GM18520 (cell line): Measurements from ENCODE around the gene LGMN.
"Not testable (repeated sequence)": the region's sequence is repeated elsewhere in the genome, so short reads cannot be mapped to it uniquely, and the experiment has no call there.

ENCODE experiments used
- ATAC-seq: cut with Tn5 transposase; IDR thresholded peaks from one replicate; pipeline ENCODE4 v1.9.1; 2021; ENCODE audit not compliant: unreplicated experiment

The LGMN gene

GRCh38 chr14:92728759-92729364 is 19.6 kb downstream of the LGMN start:
- peak; percentile 50 for ATAC-seq

GRCh38 chr14:92726933-92727262 is 21.5 kb downstream of the LGMN start:
- ATAC-seq = no peak

- ATAC-seq = no peak
Measured at GRCh38 chr14:92726135-92726932, 22.1 kb downstream of the LGMN start.

- ATAC-seq = no peak
Measured at GRCh38 chr14:92724516-92725340, 23.7 kb downstream of the LGMN start.

- no peak for ATAC-seq
Measured at GRCh38 chr14:92719890-92720323, 28.5 kb downstream of the LGMN start.

- ATAC-seq = no peak
Measured at GRCh38 chr14:92719421-92719820, 29.0 kb downstream of the LGMN start.

- no peak for ATAC-seq
Measured at GRCh38 chr14:92718664-92719063, 29.8 kb downstream of the LGMN start.

- ATAC-seq = no peak
Measured at GRCh38 chr14:92717571-92718042, 30.8 kb downstream of the LGMN start.

GRCh38 chr14:92716131-92716530 is 32.3 kb downstream of the LGMN start:
- no peak for ATAC-seq

GRCh38 chr14:92714739-92715307 is 33.6 kb downstream of the LGMN start:
- ATAC-seq = not testable (repeated sequence)

GRCh38 chr14:92712654-92713051 is 35.8 kb downstream of the LGMN start:
- no peak for ATAC-seq

- ATAC-seq = no peak
Measured at GRCh38 chr14:92711976-92712653, 36.3 kb downstream of the LGMN start.

- no peak for ATAC-seq
Measured at GRCh38 chr14:92710001-92710341, 38.5 kb downstream of the LGMN start.

GRCh38 chr14:92709340-92710000 is 39.0 kb downstream of the LGMN start:
- ATAC-seq = no peak

- no peak for ATAC-seq
Measured at GRCh38 chr14:92706386-92706785, 42.0 kb downstream of the LGMN start.

GRCh38 chr14:92704821-92705220 is 43.6 kb downstream of the LGMN start:
- ATAC-seq = no peak

- peak; percentile 96 for ATAC-seq
Measured at GRCh38 chr14:92704036-92704804, 44.2 kb downstream of the LGMN start.

- no peak for ATAC-seq
Measured at GRCh38 chr14:92703516-92703915, 44.9 kb downstream of the LGMN start.

GRCh38 chr14:92702441-92702918 is 45.9 kb downstream of the LGMN start:
- no peak for ATAC-seq
